Measurements from ENCODE around the gene TCL1A.

GRCh38 chr14:95695051-95695450 lies 18.9 kb downstream of the TCL1A start:
- TF ChIP-seq TAF1 (IDR thresholded peaks at IDR 0.05; ENCODE audit: low read depth, low read length) (no peak), POLR2A (IDR thresholded peaks at IDR 0.05; ENCODE audit: low read depth, low read length) (no peak), POLR2AphosphoS5 (IDR thresholded peaks at IDR 0.05; ENCODE audit: low read depth, low read length) (no peak), SPI1 (IDR thresholded peaks at IDR 0.05; ENCODE audit: low read depth, low read length) (no peak)

All from GM12891 (cell line).